Activated T-cell treated with anti-CD3 and anti-CD28 coated beads, Interleukin-2, amount 50 U/mL, for 24 hours (primary cell): ENCODE measurements around the gene PLAC8L1.

Experiments used
- DNase-seq: peaks from one replicate; pipeline ENCODE4 v3.0.0-alpha.2; 2020
- H3K27ac Mint-ChIP-seq: 2 replicates; pipeline ENCODE4 v1.8.0; 2020; ENCODE audit warnings: mild to moderate bottlenecking, mixed read lengths
- H3K27me3 Mint-ChIP-seq: 2 replicates; pipeline ENCODE4 v1.8.0; 2020; ENCODE audit warnings: mixed read lengths
- H3K36me3 Mint-ChIP-seq: 2 replicates; pipeline ENCODE4 v1.8.0; 2020; ENCODE audit warnings: low read depth, mixed read lengths
- H3K4me1 Mint-ChIP-seq: 2 replicates; pipeline ENCODE4 v1.8.0; 2020; ENCODE audit warnings: low read depth, mixed read lengths
- H3K4me3 Mint-ChIP-seq: 2 replicates; pipeline ENCODE4 v1.8.0; 2020; ENCODE audit warnings: mild to moderate bottlenecking, moderate library complexity, mixed read lengths
- H3K9me3 Mint-ChIP-seq: 2 replicates; pipeline ENCODE4 v1.8.0; 2020; ENCODE audit warnings: mixed read lengths

PLAC8L1 gene

DNA sequence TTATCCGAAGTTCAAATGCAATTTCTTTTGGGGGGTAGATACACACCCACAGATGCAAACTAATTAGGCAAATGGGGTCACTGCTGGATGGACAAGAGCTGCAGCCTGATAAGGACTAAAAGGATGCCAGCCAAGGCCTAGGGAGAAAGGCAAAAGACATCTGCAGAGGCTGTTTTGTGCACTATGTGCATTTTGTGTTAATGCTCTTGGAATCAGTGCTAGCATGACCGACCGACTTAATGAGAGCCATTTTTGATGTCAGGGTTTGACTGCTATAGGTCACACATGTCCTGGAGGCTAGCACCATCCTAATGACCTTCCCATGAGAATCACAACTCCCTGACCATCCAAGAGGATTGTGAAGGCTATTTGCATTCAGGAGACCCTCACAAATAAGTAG lies 34.6 kb downstream of the PLAC8L1 start:
- Mint-ChIP-seq H3K36me3 (no peaks in the 10 kb centered on the region), H3K4me1 (no peaks in the 10 kb centered on the region), H3K4me3 (no peak overlapping the region), H3K27me3 (peaks cover 7% of the 10 kb centered on the region), H3K9me3 (no peaks in the 10 kb centered on the region), H3K27ac (no peak overlapping the region)
- no peak for DNase-seq

- H3K4me1 Mint-ChIP-seq, result no peaks in the 10 kb centered on the region
- H3K4me3 Mint-ChIP-seq, result no peak overlapping the region
- DNase-seq, result no peak
- H3K27ac Mint-ChIP-seq, result no peak overlapping the region
- H3K27me3 Mint-ChIP-seq, result peaks cover 7% of the 10 kb centered on the region
- no peaks in the 10 kb centered on the region for H3K36me3 Mint-ChIP-seq
- H3K9me3 Mint-ChIP-seq, result no peaks in the 10 kb centered on the region
These were observed 35.6 kb downstream of the PLAC8L1 start for GRCh38 chr5:146069780-146070099.

- Mint-ChIP-seq H3K27ac (no peak overlapping the region), H3K4me1 (no peaks in the 10 kb centered on the region), H3K9me3 (no peaks in the 10 kb centered on the region), H3K27me3 (peaks cover 5% of the 10 kb centered on the region), H3K4me3 (no peak overlapping the region), H3K36me3 (no peaks in the 10 kb centered on the region)
- DNase-seq, result no peak
These were observed 36.2 kb downstream of the PLAC8L1 start for GRCh38 chr5:146068977-146069779.

GRCh38 chr5:146068206-146068605 lies 37.2 kb downstream of the PLAC8L1 start:
- no peak overlapping the region for H3K4me3 Mint-ChIP-seq

GRCh38 chr5:146066968-146067367 lies 38.4 kb downstream of the PLAC8L1 start:
- H3K4me3 Mint-ChIP-seq, result no peak overlapping the region
- H3K27me3 Mint-ChIP-seq, result no peaks in the 10 kb centered on the region
- H3K36me3 Mint-ChIP-seq, result no peaks in the 10 kb centered on the region
- no peak overlapping the region for H3K27ac Mint-ChIP-seq
- H3K4me1 Mint-ChIP-seq, result no peaks in the 10 kb centered on the region
- H3K9me3 Mint-ChIP-seq, result no peaks in the 10 kb centered on the region
- DNase-seq, result no peak

More at GRCh38 chr5:146068206-146068605, 37.2 kb downstream of the PLAC8L1 start:
- no peaks in the 10 kb centered on the region for H3K36me3 Mint-ChIP-seq
- no peak for DNase-seq
- no peaks in the 10 kb centered on the region for H3K27me3 Mint-ChIP-seq
- H3K4me1 Mint-ChIP-seq, result no peaks in the 10 kb centered on the region
- H3K9me3 Mint-ChIP-seq, result no peaks in the 10 kb centered on the region
- H3K27ac Mint-ChIP-seq, result no peak overlapping the region

DNA sequence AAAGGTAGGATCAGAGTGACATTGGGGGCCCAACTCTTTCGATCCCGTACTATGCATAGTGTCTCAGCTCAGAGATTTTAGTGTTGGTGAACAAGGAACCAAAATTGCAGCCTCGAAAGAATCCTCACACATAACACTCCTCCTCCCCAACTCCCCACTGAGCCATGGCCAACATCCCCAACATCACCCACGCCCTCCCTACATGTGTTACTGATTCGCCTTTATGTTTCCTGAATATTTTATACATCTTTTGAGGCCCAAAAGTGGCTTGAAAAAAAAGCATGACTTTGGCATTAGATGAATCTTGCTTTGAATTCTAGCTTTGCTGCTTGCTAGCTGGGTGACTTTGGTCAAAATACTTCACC lies 45.2 kb downstream of the PLAC8L1 start:
- no peak for DNase-seq
- peaks cover 8% of the 10 kb centered on the region for H3K27me3 Mint-ChIP-seq
- no peaks in the 10 kb centered on the region for H3K9me3 Mint-ChIP-seq
- H3K27ac Mint-ChIP-seq, result no peak overlapping the region
- no peaks in the 10 kb centered on the region for H3K36me3 Mint-ChIP-seq
- H3K4me3 Mint-ChIP-seq, result no peak overlapping the region
- H3K4me1 Mint-ChIP-seq, result no peaks in the 10 kb centered on the region

DNA sequence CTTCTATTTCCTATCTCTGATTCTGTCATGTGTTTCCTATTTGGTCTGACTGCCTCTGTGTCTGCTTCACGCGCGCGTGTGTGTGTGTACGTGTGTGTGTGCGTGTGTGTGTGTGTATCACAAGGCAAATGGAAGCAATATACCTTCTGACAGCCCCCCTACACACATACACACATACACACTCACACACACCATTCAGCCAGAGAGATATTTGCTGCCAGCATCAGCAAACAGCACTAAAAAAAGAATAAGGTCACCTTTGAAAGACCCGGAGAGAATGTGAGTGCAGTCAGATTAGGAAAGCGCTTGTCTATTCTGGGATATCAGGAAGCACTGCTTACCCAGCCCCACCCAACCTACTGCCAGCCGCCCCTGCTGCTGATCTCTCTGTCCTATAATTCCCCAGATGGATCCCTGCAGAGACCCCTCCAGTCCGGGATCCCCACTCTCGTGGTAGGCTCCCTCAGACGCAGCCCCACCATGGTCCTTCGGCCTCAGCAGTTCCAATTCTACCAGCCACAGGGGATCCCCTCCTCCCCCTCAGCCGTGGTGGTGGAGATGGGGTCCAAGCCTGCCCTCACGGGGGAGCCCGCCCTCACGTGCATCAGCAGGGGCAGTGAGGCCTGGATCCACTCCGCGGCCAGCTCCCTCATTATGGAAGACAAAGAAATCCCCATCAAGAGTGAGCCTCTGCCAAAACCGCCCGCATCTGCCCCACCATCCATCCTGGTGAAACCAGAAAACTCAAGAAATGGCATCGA lies 45.7 kb downstream of the PLAC8L1 start:
- DNase-seq, result no peak
- no peaks in the 10 kb centered on the region for H3K36me3 Mint-ChIP-seq
- H3K4me3 Mint-ChIP-seq, result no peak overlapping the region
- no peak overlapping the region for H3K27ac Mint-ChIP-seq
- peaks cover 8% of the 10 kb centered on the region for H3K27me3 Mint-ChIP-seq
- H3K9me3 Mint-ChIP-seq, result no peaks in the 10 kb centered on the region
- H3K4me1 Mint-ChIP-seq, result no peaks in the 10 kb centered on the region

DNA sequence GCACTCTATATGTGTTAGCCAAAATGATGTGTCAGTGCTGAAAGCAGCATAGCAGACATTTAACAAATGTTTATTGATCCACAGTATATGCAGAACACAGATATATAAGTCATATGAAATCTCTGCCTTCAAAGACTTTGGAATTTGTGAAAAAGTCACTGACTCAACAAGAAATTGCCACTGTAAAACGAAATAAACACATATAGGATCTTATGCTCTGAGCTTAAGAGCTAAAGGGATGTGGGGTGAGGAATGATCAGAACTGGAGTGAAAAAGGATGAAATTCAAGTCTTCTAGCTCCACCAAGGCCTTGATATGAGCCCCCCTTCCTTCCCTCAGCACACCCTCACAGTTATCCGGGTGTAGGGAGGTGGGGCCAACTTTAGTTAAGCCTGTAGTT lies 49.9 kb downstream of the PLAC8L1 start:
- Mint-ChIP-seq H3K4me3 (no peak overlapping the region), H3K27ac (no peak overlapping the region), H3K9me3 (no peaks in the 10 kb centered on the region), H3K4me1 (no peaks in the 10 kb centered on the region), H3K36me3 (no peaks in the 10 kb centered on the region), H3K27me3 (peaks cover 19% of the 10 kb centered on the region)
- DNase-seq, result no peak

GRCh38 chr5:146052780-146053179 lies 52.6 kb downstream of the PLAC8L1 start:
- H3K27me3 Mint-ChIP-seq, result peaks cover 21% of the 10 kb centered on the region

DNA sequence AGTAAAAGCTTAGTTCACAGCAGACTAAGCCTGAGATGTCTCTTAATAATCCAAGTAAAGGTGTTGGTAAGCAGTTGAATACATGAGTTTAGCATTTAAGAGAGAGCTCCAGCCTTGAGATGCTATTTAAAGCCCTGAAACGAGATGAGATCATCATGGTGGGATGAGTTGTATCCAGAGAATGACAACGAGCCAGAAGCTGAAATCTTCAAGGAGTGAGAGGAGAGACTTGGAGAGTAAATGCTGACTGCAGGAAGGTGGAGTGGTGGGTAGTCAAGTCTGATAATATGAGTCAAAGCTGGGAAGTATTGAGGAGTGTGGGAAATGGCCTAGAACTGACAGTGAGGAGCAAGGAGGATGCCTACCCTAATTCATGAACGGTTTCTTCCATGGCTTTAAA lies 53.7 kb downstream of the PLAC8L1 start:
- Mint-ChIP-seq H3K36me3 (no peaks in the 10 kb centered on the region), H3K9me3 (no peaks in the 10 kb centered on the region), H3K27ac (no peak overlapping the region), H3K4me1 (no peaks in the 10 kb centered on the region), H3K27me3 (peaks cover 21% of the 10 kb centered on the region), H3K4me3 (no peak overlapping the region)
- DNase-seq, result no peak

More at GRCh38 chr5:146052780-146053179, 52.6 kb downstream of the PLAC8L1 start:
- H3K4me1 Mint-ChIP-seq, result no peaks in the 10 kb centered on the region
- no peak overlapping the region for H3K27ac Mint-ChIP-seq
- H3K36me3 Mint-ChIP-seq, result no peaks in the 10 kb centered on the region
- H3K4me3 Mint-ChIP-seq, result no peak overlapping the region
- no peaks in the 10 kb centered on the region for H3K9me3 Mint-ChIP-seq
- DNase-seq, result no peak

DNA sequence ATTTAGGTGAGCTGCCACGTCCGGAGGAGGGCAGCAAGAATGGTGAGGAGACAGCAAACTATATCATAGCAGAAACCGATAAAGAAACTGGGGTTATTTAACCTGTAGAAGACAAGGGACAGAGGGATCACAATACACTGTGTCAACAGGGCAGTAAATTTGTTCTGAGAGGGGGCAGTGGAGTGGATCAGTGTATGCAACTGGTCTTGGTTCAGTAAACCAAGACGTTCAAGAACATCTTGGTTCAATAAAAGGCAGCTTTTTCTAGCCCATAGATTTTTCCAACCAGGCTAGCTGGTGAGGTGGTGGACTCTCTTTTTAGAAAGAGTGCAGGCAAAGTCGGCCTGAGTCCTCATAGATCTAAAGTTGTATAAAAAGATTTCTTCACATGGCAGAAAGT lies 55.3 kb downstream of the PLAC8L1 start:
- no peaks in the 10 kb centered on the region for H3K9me3 Mint-ChIP-seq
- no peaks in the 10 kb centered on the region for H3K36me3 Mint-ChIP-seq
- DNase-seq, result no peak
- H3K27me3 Mint-ChIP-seq, result peaks cover 21% of the 10 kb centered on the region
- no peaks in the 10 kb centered on the region for H3K4me1 Mint-ChIP-seq
- H3K27ac Mint-ChIP-seq, result no peak overlapping the region
- H3K4me3 Mint-ChIP-seq, result no peak overlapping the region

DNA sequence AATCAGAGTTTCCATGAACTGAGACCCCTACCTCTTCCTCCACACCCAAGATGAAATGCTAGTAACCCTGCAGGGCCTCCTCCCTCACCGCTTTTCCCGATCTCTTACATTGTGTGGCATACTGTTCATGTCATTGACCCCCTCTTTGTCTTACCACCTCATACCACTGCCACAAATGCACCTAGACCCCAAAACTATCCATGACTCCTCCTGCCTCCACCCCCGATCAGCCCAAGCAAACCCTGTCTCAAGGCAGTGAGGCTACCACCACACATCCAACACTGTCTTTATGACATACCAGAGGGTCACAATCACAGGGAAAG lies 55.7 kb downstream of the PLAC8L1 start:
- H3K27me3 Mint-ChIP-seq, result peaks cover 21% of the 10 kb centered on the region
- no peak overlapping the region for H3K27ac Mint-ChIP-seq
- no peaks in the 10 kb centered on the region for H3K36me3 Mint-ChIP-seq
- H3K4me3 Mint-ChIP-seq, result no peak overlapping the region
- no peaks in the 10 kb centered on the region for H3K4me1 Mint-ChIP-seq
- no peak for DNase-seq
- H3K9me3 Mint-ChIP-seq, result no peaks in the 10 kb centered on the region

DNA sequence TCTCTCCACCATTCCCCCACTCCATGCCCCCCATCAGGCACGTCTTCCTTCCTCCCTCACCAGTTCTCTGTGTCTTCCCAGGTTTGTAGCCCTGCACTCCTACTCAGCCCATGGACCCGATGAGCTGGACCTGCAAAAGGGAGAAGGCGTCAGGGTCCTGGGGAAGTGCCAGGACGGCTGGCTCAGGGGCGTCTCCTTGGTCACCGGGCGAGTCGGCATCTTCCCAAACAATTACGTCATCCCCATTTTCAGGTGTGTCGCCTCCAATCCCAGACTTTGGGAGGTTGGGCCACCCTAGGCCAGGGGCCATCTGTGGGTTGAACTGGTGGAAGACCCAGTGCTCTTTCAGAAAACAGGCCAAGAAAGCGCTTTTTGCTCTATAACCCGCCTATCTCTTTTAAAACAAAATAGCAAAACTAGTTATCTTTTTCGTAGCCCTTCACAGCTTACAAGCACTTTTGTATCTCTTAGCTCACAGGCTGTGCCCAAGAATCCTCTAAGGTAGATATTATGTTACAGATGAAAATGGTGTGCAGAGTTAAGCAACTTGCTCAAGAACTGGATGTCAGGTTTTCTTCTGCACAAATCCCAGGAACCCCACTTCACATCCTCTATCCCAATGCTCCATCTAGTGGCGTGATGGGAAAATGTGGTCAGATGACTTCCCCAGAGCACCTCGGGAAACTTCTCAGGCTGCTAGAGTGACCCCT lies 56.2 kb downstream of the PLAC8L1 start:
- Mint-ChIP-seq H3K27me3 (peaks cover 21% of the 10 kb centered on the region), H3K27ac (no peak overlapping the region), H3K4me1 (no peaks in the 10 kb centered on the region), H3K36me3 (no peaks in the 10 kb centered on the region), H3K4me3 (no peak overlapping the region), H3K9me3 (no peaks in the 10 kb centered on the region)
- DNase-seq, result no peak

DNA sequence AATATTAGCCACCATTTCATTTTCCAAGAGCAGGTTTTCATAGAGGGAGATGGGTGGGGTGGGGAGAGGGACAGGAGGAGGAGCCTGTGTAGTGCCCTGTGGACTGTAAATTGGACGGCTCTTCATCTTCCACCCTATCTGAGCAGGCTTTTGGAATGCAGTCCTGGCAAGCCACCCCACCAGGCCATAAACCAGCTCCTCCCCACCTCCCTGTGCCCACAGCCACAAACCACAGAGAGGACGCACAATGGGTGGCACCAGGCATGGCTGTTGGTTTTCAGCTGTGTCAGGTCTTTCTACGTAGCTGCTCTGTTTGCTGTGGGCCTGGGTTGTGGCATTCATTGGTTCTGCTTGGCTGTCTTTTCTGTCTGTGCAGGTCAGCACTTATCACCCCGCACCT lies 58.0 kb downstream of the PLAC8L1 start:
- Mint-ChIP-seq H3K36me3 (no peaks in the 10 kb centered on the region), H3K4me3 (no peak overlapping the region), H3K27ac (no peak overlapping the region), H3K4me1 (no peaks in the 10 kb centered on the region), H3K27me3 (peaks cover 21% of the 10 kb centered on the region), H3K9me3 (no peaks in the 10 kb centered on the region)
- DNase-seq, result no peak

DNA sequence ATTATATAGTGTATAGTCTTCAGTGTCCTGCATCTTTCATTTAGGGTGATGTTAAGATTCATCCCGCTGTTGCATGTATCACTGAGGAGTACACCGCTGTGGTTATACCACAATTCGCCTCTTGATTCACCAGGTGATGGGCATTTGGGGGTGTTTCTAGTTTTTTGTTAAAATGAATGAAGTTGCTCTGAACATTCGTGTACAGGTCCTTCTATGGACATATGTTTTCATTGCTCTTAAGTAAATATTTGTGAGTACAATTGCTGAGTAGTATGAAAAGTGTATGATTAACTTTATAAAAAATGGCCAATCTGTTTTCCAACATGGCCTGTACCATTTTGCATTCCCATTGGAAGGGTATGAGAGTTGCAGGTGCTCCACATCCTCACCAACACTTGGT lies 61.7 kb downstream of the PLAC8L1 start:
- DNase-seq, result no peak
- Mint-ChIP-seq H3K9me3 (no peaks in the 10 kb centered on the region), H3K27me3 (no peaks in the 10 kb centered on the region), H3K4me3 (no peak overlapping the region), H3K27ac (no peak overlapping the region), H3K36me3 (no peaks in the 10 kb centered on the region), H3K4me1 (no peaks in the 10 kb centered on the region)
